Stimulated activated CD8-positive, alpha-beta memory T cell treated with anti-CD3 and anti-CD28 coated beads, Interleukin-4, amount 100 ng/mL, for 4 hours (primary cell): ENCODE data around the gene ZPBP.
"Not testable (repeated sequence)": the region's sequence is repeated elsewhere in the genome, so short reads cannot be mapped to it uniquely, and the experiment has no call there.

Source experiments
- DNase-seq, 2 donors: peaks; one replicate each; pipeline ENCODE4 v3.0.0-alpha.2; 2020; ENCODE audit warnings: low read depth in 2 of 2, low spot score in 1 of 2

Gene ZPBP

DNA sequence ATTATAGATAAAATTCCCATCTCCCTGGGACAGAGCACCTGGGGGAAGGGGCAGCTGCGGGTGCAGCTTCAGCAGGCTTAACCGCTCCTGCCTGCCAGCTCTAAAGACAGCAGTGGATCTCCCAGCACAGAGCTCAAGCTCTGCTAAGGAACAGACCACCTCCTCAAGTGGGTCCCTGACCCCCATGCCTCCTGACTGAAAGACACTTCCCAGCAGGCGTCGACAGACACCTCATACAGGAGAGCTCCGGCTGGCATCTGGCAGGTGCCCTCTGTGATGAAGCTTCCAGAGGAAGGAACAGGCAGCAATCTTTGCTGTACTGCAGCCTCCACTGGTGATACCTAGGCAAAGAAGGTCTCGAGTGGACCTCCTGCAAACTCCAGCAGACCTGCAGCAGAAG lies 51.9 kb downstream of the ZPBP start:
- DNase-seq: not testable (repeated sequence)

DNA sequence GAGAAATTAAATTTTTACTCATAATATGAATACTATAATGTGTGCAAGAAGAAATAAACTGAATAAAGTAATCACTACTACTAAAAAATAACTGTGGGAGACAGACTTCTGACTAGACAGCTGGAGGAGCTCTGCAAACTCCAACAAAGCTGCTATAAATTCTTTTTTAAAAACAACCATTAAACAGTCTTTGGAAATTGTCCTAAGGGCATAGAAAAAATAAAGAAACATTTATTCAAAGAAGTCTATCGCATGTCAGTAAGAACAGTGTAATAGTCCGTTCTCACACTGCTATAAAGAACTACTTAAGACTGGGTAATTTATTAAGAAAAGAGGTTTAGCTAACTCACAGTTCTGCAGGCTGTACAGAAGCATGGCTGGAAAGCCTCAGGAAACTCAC lies 56.0 kb downstream of the ZPBP start:
- DNase-seq: no peak

DNA sequence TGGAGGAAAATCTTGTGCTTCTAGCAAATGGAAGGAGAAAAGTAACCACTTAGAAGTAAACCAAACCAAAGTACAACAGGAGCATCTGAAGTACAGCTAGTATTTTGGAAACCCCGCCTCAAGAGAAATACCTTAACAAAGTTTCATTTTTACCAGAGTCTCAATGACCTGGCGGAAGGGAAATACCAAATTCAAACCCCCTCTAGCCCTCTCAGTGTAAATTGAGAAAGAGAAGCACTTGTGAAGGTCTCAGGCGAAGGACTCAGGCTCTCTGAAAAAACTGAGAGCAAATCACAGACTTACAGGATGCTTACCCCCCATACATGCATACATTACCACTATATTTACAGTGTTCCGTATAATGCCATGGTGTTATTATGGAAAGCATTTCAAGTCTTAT lies 70.1 kb downstream of the ZPBP start:
- DNase-seq: no peak

DNA sequence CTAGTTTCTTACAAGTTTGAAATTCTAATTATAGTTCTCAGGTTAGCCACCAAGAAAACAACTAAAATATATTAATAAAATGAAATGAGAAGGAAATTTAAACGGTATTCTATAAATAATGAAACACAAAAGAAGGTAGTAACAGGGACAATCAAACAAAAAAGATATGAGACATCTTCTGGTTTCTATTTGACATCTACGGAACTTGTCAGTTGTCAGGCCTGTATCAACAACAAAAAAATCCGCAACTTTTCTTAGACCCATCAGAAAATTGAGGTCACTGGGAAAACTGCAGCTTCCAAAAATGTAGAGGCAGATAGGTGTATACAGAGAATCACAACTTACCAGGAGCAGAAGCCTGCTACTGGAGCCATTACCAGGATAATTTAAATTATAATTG lies 70.6 kb downstream of the ZPBP start:
- DNase-seq: no peak

DNA sequence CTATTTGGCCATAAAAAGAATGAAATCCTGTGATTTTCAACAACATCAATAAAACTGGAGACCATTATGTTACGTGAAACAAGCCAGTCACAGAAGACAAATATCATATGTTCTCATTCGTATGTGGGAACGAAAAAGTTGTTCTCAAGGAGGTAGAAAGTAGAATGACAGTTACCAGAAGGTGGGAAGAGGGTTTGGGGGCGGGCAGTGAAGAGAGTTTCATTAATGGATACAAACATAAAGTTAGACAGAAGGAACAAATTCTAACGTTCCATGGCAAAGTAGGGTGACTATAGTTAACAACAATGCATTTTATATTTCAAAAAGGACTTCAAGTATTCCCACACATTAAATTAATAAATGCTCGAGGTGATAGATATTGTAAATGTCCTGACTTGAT lies 97.4 kb downstream of the ZPBP start:
- DNase-seq: no peak

DNA sequence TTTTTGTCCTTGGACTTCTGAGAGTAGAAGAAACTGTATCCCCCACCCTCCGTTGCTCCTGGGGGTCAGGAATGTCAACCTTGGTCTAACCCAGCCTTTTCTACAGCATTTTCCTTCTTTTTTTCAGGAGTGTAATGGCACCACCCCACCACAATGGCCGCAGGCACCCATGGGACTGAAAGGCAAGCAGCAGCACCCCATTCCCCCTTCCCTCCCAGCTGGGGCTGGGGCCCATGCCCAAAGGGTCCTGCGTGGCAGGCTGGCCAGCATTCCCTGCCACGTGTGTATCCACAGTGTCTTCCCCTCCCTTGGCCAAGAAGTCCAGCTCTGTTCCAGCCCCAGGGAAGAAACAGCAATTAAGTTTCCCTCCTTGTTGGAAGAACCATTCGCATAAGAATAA lies 106.9 kb downstream of the ZPBP start:
- no peak for DNase-seq

DNA sequence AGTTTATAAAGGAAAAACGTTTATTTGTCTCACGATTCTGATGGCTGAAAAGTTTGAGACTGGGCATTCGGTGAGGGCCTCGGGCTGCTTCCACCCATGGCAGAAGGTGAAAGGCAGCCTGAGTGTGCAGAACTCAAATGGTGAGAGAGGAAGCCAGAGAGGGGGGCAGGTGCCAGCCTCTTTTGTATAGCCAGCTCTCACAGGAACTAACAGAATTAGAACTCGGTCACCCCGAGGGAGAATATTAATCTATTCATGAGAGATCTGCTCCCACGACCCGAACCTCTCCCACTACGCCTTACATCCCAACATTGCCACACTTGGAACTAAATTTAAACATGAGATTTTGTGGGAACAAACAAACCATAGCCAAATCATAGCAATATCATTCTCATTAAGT lies 112.6 kb downstream of the ZPBP start:
- no peak for DNase-seq

DNA sequence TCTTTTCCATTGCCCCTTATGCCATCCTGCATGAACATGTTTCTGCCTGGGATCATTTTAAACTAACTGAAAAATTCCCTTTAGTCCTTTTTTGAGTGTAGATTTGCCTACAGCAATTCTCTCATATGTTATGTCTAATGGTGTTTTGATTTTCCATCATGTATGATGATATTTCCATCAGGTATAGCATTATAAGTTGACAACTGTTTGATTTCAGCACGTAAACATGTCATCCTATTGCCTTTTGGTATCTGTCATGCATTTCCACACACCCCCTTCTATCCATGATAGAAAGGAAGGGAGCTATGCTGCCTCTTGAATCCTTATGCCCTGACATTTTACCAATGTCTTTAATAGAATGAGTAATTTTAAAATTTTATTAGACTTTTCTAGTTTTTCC lies 116.8 kb downstream of the ZPBP start:
- DNase-seq: no peak

DNA sequence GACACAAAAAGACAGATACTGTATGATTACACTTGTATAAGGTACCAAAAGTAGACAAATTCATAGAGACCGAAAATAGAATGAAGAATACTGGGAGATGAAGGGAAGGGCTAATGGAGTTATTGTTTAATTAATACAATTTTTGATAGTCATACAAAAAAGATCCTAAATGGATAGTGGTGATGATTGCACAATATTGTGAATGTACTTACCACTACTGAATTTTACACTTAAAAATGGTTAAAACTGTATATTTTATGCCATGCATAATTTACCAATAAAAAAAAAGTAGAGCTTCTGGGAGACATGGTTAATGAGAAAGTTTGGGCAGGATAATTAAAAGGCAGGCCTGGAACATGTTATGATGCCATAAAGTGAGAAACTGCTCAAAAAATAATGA lies 119.0 kb downstream of the ZPBP start:
- DNase-seq: no peak

DNA sequence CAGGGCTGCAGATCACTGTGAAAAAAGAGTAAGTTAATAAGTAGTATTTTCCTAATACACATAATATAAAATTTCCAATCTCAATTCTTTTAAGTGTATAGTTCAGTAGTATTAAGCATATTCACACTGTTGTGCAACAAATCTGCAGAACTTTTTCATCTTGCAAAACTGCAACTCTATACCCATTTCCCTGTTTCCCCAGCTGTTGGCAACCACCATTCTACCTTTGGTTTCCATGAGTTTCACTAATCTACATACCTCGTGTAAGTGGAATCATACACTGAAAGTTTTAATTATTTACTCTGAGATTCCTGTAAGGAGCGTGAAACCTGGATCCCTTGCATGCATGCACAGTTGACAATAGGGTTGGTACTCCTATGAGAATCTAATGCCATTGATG lies 155.4 kb downstream of the ZPBP start:
- no peak for DNase-seq

DNA sequence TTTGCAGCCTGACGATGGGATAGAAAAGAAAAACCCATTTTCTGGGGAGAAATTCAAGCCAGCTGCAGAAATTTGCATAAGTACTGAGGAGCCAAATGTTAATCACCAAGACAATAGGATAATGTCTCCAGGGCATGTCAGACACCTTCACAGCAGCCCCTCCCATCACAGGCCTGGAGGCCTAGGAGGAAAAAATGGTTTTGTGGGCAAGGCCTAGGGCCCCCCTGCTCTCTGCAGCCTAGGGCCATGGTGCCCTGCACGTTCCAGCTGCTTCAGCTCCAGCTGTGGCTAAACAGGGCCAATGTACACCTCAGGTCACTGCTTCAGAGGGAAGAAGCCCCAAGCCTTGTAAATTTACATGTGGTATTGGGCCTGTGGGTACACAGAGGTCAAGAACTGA lies 161.4 kb downstream of the ZPBP start:
- no peak for DNase-seq

DNA sequence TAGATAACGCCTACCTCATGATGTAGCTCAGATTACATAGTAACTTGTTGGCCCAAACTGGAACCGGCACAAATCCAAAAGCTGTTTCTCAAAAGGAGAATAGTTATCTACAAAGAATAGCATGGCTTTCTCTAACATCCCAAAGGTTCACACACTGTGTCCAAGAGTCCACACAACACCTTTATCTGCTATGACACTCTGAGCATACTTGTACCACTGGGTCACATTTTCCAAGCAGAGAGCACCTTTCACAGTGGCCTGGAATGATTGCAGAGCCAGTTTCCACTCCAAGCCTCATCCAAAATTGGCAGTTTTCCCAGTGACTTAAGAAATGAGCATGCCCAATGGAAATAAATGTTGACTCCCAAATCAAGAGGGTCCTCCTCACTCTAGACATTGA lies 164.3 kb downstream of the ZPBP start:
- DNase-seq: no peak

DNA sequence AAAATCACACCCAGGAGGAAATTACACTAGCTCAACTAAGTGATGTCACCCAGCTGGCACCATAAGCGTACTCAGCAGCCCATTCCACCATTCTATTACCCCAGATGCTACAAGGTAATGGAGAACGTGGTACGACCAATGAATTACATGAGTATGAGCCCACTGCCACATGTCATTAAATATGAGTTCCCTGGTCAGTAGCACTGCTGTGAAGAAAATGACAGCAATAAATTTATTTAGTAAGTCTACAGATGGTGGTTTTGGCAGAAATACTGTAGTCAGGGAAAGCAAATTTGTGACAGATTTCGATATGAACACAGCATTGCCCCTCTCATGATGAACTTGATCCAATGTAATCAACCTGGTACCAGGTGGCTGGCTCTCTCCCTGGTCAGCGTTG lies 165.4 kb downstream of the ZPBP start:
- no peak for DNase-seq

DNA sequence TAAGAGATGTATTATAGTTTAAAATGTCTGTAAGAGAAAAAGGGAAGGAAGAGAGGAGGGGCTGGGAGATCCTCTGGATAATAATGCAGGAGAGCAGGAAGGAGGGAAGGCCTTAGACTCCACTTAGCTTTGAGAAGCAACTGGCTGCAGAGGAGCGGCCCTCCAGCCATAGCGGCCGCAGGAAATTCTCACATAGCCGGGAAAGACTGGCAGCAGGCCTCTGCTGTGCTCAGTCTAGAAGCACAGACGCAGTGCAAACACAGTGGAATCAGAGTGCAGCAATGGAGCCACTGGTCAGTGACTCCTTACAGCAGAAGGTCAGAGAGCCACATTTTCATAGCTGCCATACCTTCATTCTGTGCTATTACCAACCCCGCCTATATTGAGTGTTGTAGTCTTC lies 166.3 kb downstream of the ZPBP start:
- DNase-seq: no peak

DNA sequence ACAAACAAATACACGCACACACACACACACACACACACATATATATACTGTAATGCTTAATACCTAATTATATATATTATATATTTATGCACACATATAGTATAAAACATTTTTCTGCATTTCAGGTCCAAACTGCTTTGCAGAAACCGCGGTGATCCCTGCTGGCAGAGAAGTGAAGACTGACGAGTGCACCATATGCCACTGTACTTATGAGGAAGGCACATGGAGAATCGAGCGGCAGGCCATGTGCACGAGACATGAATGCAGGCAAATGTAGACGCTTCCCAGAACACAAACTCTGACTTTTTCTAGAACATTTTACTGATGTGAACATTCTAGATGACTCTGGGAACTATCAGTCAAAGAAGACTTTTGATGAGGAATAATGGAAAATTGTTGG lies 181.1 kb downstream of the ZPBP start:
- DNase-seq: no peak

DNA sequence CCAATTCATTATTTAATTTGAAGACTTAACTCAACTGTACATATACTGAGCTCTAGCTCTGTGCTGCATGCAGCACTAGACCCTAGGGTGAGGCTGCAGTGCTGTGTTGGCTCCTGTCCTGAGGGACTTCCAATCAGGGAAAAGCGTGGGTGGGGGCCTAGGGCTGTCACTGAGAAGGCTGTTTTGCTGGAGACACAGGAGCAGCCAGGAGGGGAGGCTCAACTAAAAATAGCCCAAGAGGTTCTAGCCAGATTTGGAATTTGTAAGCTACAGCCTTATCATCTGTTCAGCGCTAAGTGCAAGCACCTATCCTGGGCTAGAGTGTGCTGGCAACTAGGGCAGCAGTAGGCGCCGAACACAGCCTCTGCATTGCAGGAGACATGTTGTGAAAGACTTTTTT lies 198.5 kb downstream of the ZPBP start:
- no peak for DNase-seq

DNA sequence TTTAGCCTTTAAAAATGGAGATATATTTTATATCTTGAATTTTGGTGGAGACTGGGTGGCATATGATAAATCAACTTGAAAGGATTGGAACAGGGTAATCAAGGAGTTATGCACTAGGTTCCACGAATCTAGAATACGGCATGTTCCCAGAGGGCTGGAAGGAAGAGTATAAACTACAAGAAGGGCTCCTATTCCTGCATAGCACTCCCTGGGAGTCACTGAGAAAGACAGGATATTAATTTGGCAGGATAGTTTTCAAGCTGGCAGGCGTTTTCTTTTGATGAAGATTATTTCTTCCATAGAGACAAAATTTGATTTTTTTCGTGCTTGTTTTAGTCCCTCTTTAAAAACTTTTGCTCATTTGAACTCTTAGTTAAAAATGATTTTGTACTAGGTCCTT lies 199.9 kb downstream of the ZPBP start:
- no peak for DNase-seq

DNA sequence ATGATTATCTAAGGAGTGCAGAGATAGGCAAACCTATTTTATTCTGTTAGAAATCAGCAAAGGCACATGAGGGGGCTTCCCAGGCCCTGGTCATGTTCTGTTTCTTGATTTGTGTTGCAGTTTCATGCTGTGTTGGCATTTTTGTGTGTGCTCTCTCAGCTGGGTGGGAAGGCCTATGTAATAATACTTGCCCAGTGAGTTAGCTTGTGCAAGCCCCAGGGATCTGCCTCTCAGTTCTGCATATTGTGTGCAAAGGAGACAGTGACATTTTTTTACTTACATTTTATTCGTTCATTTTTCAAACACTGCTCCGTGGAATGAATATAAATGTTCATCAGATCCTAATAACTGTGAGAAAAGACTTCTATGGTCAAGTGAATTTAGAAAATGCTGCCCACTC lies 200.6 kb downstream of the ZPBP start:
- no peak for DNase-seq
